BE2C (cell line): Measurements from ENCODE around the gene MYO7B.

Source experiments
- DNase-seq: peaks from one replicate; pipeline ENCODE4 v3.0.0-alpha.2; 2020
- H3K27me3 ChIP-seq: fragments of 250-450 bp; sonication (Bioruptor Pico); 2 replicates; pipeline ENCODE4 v1.5.1; 2020; ENCODE audit warnings: mild to moderate bottlenecking
- H3K36me3 ChIP-seq: fragments of 250-450 bp; sonication (Bioruptor Pico); 2 replicates; pipeline ENCODE4 v1.5.1; 2020; ENCODE audit warnings: mild to moderate bottlenecking
- H3K4me1 ChIP-seq: fragments of 250-450 bp; sonication (Bioruptor Pico); 2 replicates; pipeline ENCODE4 v1.5.1; 2020
- H3K4me3 ChIP-seq: 2 replicates; pipeline ENCODE4 v1.5.1; 2011; ENCODE audit warnings: low read depth, low read length
- H3K9me3 ChIP-seq: fragments of 250-450 bp; sonication (Bioruptor Pico); 2 replicates; pipeline ENCODE4 v1.5.1; 2020
- TF ChIP-seq, protein P1 (sequence below): IDR thresholded peaks from 2 replicates; pipeline ENCODE4 v1.5.1; 2012; ENCODE audit warnings: mild to moderate bottlenecking, low read depth, low read length

Gene MYO7B

GRCh38 chr2:127642706-127643438, 107.4 kb downstream of the MYO7B start:
- Histone ChIP-seq H3K36me3 (no peaks in the 10 kb centered on the region), H3K27me3 (no peaks in the 10 kb centered on the region), H3K4me1 (peaks cover 6% of the 10 kb centered on the region), H3K9me3 (no peaks in the 10 kb centered on the region), H3K4me3 (no peak overlapping the region)
- no peak for DNase-seq
- TF ChIP-seq, protein P1, sequence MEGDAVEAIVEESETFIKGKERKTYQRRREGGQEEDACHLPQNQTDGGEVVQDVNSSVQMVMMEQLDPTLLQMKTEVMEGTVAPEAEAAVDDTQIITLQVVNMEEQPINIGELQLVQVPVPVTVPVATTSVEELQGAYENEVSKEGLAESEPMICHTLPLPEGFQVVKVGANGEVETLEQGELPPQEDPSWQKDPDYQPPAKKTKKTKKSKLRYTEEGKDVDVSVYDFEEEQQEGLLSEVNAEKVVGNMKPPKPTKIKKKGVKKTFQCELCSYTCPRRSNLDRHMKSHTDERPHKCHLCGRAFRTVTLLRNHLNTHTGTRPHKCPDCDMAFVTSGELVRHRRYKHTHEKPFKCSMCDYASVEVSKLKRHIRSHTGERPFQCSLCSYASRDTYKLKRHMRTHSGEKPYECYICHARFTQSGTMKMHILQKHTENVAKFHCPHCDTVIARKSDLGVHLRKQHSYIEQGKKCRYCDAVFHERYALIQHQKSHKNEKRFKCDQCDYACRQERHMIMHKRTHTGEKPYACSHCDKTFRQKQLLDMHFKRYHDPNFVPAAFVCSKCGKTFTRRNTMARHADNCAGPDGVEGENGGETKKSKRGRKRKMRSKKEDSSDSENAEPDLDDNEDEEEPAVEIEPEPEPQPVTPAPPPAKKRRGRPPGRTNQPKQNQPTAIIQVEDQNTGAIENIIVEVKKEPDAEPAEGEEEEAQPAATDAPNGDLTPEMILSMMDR: no peak

- Histone ChIP-seq H3K9me3 (no peaks in the 10 kb centered on the region), H3K36me3 (no peaks in the 10 kb centered on the region), H3K27me3 (no peaks in the 10 kb centered on the region), H3K4me3 (no peak overlapping the region), H3K4me1 (peaks cover 6% of the 10 kb centered on the region)
- no peak for DNase-seq
- TF ChIP-seq, protein P1: no peak
These were observed 108.1 kb downstream of the MYO7B start for GRCh38 chr2:127643439-127644065.

- H3K27me3 ChIP-seq: no peaks in the 10 kb centered on the region
- DNase-seq: no peak
- TF ChIP-seq, protein P1: no peak
- H3K9me3 ChIP-seq: no peaks in the 10 kb centered on the region
- H3K36me3 ChIP-seq: no peaks in the 10 kb centered on the region
- H3K4me3 ChIP-seq: no peak overlapping the region
- H3K4me1 ChIP-seq: peaks cover 6% of the 10 kb centered on the region
These were observed 108.9 kb downstream of the MYO7B start for GRCh38 chr2:127644066-127645025.

DNA sequence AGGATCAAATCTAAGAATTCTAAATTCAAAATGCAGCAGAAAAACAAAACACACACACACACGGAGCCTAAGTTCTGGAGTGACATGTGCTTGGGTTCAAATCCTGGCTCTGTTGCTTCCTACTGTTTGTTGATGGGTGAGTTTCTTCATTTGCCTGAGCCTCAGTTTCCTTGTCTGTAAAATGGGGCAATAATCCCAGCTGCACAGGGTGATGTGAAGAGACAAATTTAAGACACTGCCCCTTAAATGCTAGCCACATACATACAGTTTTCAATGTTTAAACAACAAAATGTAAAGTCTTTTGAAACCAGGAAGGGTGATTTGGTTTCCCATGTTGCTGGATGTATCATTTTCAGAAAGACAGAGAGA, 109.5 kb downstream of the MYO7B start:
- Histone ChIP-seq H3K9me3 (no peaks in the 10 kb centered on the region), H3K4me1 (peaks cover 4% of the 10 kb centered on the region), H3K27me3 (no peaks in the 10 kb centered on the region), H3K36me3 (no peaks in the 10 kb centered on the region), H3K4me3 (no peak overlapping the region)
- TF ChIP-seq, protein P1: no peak
- no peak for DNase-seq

DNA sequence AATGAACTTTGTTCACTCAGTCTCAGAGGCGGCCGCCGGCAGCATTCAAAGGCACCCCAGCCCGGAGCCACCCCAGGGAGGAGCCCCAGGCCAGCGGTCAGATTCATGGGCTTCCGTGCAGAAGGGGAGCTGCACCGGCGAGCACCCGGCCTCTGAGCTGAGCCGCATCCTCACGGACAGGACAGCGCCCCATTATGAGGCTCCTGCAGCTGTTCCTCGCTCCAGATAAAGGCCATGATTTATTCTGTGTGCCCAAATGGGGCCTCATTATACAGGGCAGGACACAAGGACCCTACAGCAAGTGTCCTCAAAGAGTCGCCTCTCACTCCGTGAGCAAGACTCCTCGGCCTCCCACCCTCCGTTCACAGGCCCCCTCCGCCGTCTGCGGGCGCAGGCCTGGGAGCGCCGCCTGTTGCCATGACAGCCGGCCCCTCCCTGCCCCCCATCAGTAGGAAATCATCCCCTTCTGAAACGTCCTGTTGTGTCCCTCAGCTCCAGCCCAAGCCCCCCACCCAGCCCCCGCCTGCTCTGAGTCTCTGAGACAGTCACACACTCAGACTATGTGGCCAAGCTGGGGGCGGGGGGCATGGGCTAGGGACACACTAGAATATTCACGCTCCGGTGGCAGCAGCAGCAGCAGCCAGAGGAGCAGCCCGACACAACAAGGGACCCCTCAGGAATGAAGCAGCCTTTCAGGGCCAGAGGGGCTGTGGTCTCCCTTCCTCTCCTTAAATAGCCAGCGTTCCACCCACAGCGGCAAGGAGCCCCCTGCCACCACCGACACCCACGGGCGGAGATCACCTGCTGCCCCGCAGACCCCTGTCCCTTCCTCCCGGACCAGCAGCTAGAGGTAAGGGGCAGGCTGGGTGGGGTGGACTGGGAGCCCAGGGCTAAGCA, 110.2 kb downstream of the MYO7B start, which contains the start of gene GPR17:
Gene GPR17, plus strand, starts transcription at position 759 of the 897 bp plus-strand sequence. CDS start 4,583 bp downstream, outside the sequence.
- no peaks in the 10 kb centered on the region for H3K4me1 ChIP-seq
- H3K4me3 ChIP-seq: no peak within 1 kb of the TSS
- H3K27me3 ChIP-seq: no peaks in the 10 kb centered on the region
- no peak for DNase-seq
- TF ChIP-seq, protein P1: no peak
- H3K36me3 ChIP-seq: no peaks in the 10 kb centered on the region
- no peaks in the 10 kb centered on the region for H3K9me3 ChIP-seq
